Subcutaneous adipose tissue (tissue), 4 donors: ENCODE results near the gene KCNK3. TPM values are rescaled to one million over a fixed set of nuclear protein-coding genes. Genes with fewer than 3 reads are reported as not detected.

ENCODE experiments used
- CTCF ChIP-seq: fragments of 450-650 bp; IDR thresholded peaks from one replicate; pipeline ENCODE4 v1.5.1; 2016; ENCODE audit warnings: low read depth, mild to moderate bottlenecking, control low read depth, antibody characterized with exemption, moderate library complexity
- total RNA-seq, 4 donors: library from RNA; depleted of rRNA; stranded (reverse); fragments of >200 nt; gene quantifications; one replicate each; pipeline ENCODE4 v1.1.0, GENCODE V29; 2016

KCNK3 gene
- total RNA-seq, 4 donors from 2014 or later, result 1.8 to 5.7 (median 4.5) TPM

- TF ChIP-seq CTCF, result no peak
Observed at GRCh38 chr2:26683583-26683982, 8.9 kb upstream of the KCNK3 start.

- TF ChIP-seq CTCF, result no peak
Observed at GRCh38 chr2:26685341-26685740, 7.2 kb upstream of the KCNK3 start.

- TF ChIP-seq CTCF, result no peak
Observed at GRCh38 chr2:26685989-26686839, 6.3 kb upstream of the KCNK3 start.

- no peak for TF ChIP-seq CTCF
Observed at GRCh38 chr2:26687328-26687727, 5.2 kb upstream of the KCNK3 start.

GRCh38 chr2:26687801-26688200 lies 4.7 kb upstream of the KCNK3 start:
- TF ChIP-seq CTCF, result no peak

- TF ChIP-seq CTCF, result no peak
Observed at GRCh38 chr2:26691161-26691560, 1.4 kb upstream of the KCNK3 start.

GRCh38 chr2:26691881-26692278 lies 642 bp upstream of the KCNK3 start:
- TF ChIP-seq CTCF, result no peak
